Tibial artery (tissue), 4 donors: ENCODE results near the gene CNIH2.
"Not testable (repeated sequence)": the region's sequence is repeated elsewhere in the genome, so short reads cannot be mapped to it uniquely, and the experiment has no call there.

ENCODE experiments used
- DNase-seq, 2 donors: peaks; one replicate each; pipeline ENCODE4 v3.0.0-alpha.2; 2019
- H3K27ac ChIP-seq, 2 donors: fragments of 200-600 bp; sonication (generic) in 1 of 2; 1 replicate in 1 of 2; 2 replicates in 1 of 2; pipeline ENCODE4 v1.5.1; 2018 to 2019; ENCODE audit warnings: mild to moderate bottlenecking in 1 of 2
- H3K27me3 ChIP-seq, 2 donors: fragments of 200-600 bp; sonication (generic) in 1 of 2; one replicate each; pipeline versions ENCODE4 v1.5.1 to v1.6.0; 2016 to 2019
- H3K36me3 ChIP-seq, 3 donors: fragments of 200-600 bp; sonication (generic) in 2 of 3; one replicate each; pipeline ENCODE4 v1.5.1; 2016 to 2019; ENCODE audit warnings: mild to moderate bottlenecking in 2 of 3
- H3K4me1 ChIP-seq, 4 donors: fragments of 200-600 bp; sonication (generic) in 2 of 4; 1 replicate in 3 of 4; 2 replicates in 1 of 4; pipeline ENCODE4 v1.5.1; 2016 to 2019
- H3K4me3 ChIP-seq, 2 donors: fragments of 200-600 bp; sonication (generic) in 1 of 2; 1 replicate in 1 of 2; 2 replicates in 1 of 2; pipeline ENCODE4 v1.5.1; 2018 to 2019; ENCODE audit warnings: mild to moderate bottlenecking in 2 of 2
- H3K9me3 ChIP-seq, 3 donors: fragments of 200-600 bp; sonication (generic) in 1 of 3; one replicate each; pipeline ENCODE4 v1.5.1; 2016 to 2019
- intact Hi-C: fragments of 100-400 bp; cut with DNase I; formaldehyde crosslinking; loops from one replicate; pipeline ENCODE4 v1.15.0; 2023; ENCODE audit warnings: low total_unique reads
- TF ChIP-seq, protein P1 (sequence below), 2 experiments: fragments of 200-600 bp in 1 of 2; fragments of 450-650 bp in 1 of 2; IDR thresholded peaks; one replicate each; pipeline ENCODE4 v1.5.1; 2017 to 2019; ENCODE audit warnings: antibody characterized with exemption in 2 of 2, mild to moderate bottlenecking in 1 of 2, moderate library complexity in 1 of 2

The CNIH2 gene

DNA sequence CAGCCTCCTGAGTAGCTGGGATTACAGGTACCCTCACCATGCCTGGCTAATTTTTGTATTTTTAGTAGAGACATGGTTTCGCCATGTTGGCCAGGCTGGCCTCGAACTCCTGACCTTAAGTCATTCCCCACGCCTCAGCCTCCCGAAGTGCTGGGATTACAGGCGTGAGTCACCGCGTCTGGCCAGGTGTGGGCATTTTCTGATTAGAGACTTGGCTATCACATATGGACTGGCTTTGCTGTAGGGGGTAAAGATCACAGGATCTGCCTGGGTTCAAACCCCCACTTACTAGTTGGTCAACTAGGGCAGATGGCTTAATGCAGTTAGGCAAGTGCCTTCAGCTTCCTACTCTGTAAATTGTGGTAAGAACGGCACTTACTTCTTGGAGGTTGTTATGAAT lies 32.3 kb downstream of the CNIH2 start:
- H3K27ac ChIP-seq, result no peak overlapping the region
- intact Hi-C loops, result loop anchor here (1.0 to 5.0 kb wide), 3 partner anchors 18 to 77 kb away; partner anchors contain the start of genes B4GAT1 and BRMS1
- H3K4me1 ChIP-seq, result peaks cover 0 to 16% (median 10%) of the 10 kb centered on the region in 4 donors
- no peaks in the 10 kb centered on the region for H3K36me3 ChIP-seq
- H3K9me3 ChIP-seq, result no peaks in the 10 kb centered on the region
- peaks cover 0 to 16% of the 10 kb centered on the region in 2 donors for H3K27me3 ChIP-seq
- no peak for DNase-seq
- TF ChIP-seq, protein P1, sequence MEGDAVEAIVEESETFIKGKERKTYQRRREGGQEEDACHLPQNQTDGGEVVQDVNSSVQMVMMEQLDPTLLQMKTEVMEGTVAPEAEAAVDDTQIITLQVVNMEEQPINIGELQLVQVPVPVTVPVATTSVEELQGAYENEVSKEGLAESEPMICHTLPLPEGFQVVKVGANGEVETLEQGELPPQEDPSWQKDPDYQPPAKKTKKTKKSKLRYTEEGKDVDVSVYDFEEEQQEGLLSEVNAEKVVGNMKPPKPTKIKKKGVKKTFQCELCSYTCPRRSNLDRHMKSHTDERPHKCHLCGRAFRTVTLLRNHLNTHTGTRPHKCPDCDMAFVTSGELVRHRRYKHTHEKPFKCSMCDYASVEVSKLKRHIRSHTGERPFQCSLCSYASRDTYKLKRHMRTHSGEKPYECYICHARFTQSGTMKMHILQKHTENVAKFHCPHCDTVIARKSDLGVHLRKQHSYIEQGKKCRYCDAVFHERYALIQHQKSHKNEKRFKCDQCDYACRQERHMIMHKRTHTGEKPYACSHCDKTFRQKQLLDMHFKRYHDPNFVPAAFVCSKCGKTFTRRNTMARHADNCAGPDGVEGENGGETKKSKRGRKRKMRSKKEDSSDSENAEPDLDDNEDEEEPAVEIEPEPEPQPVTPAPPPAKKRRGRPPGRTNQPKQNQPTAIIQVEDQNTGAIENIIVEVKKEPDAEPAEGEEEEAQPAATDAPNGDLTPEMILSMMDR (IDR thresholded peaks at IDR 0.05), result no peak
- H3K4me3 ChIP-seq, result no peak overlapping the region

DNA sequence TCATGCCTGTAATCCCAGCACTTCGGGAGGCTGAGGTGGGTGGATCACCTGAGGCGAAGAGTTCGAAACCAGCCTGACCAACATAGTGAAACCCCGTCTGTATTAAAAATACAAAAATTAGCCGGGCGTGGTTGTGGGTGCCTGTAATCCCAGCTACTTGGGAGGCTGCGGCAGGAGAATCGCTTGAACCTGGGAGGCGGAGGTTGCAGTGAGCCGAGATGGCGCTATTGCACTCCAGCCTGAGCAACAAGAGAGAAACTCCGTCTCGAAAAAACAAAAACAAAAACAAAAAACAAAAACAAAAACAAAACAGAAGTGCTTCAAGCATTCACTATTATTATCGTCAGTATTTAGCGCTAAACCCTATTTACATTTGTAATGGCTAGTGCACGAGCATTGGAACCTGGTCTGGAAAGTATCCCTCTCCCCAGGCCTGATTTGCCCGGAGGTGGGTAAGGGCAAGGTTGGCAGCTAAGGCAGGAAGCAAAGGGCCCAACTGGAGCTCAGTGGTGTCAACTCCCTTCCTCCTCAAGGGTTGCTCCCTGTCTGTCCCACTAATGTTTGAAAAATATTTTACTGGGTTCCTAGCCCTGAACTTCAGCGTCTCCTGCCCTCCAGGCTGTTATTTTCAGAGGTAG lies 32.9 kb downstream of the CNIH2 start:
- DNase-seq, H3K4me3 ChIP-seq, H3K27ac ChIP-seq, H3K9me3 ChIP-seq, H3K36me3 ChIP-seq: not testable (repeated sequence)
- peaks cover 0 to 22% of the 10 kb centered on the region in 2 donors for H3K27me3 ChIP-seq
- intact Hi-C loops, result loop anchor here (1.0 to 5.0 kb wide), 3 partner anchors 17 to 76 kb away; partner anchors contain the start of genes B4GAT1 and BRMS1
- H3K4me1 ChIP-seq, result peaks cover 0 to 19% (median 12%) of the 10 kb centered on the region in 4 donors

DNA sequence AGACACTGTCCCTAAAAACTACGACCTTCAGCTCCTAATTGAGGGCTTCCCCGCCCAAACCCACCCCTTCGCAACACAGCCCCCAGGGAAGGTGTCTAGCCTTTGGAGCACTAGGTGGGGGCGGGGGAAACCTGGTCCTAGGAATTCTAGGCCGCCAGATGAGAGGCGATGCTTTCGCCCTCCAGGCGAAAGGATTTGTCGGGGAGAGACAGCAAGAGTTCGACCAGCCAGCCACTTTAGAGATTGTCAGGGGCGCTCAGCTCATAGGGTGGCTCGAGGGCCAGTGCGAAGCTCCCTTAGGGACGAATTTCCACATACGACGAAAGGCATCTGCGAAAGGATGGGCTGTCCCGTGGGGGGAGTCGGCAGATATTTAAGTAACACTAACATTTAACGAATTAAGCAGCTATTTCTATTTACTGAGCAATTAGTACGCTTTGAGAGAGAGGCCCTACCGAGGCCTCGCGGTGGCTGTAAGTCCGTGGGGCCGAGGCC lies 33.5 kb downstream of the CNIH2 start:
- Histone ChIP-seq H3K4me3 (peak overlapping the region; percentile 49 to 58), H3K4me1 (peaks cover 0 to 25% (median 18%) of the 10 kb centered on the region in 4 donors), H3K9me3 (no peaks in the 10 kb centered on the region), H3K27me3 (peaks cover 0 to 28% of the 10 kb centered on the region in 2 donors), H3K36me3 (no peaks in the 10 kb centered on the region), H3K27ac (peak overlapping the region; percentile 45 to 67)
- no peak for DNase-seq
- intact Hi-C loops, result loop anchor here (5.0 kb wide), 2 partner anchors 36 to 76 kb away; partner anchors contain the start of genes B4GAT1 and BRMS1
- TF ChIP-seq, protein P1 (IDR thresholded peaks at IDR 0.05), result no peak

DNA sequence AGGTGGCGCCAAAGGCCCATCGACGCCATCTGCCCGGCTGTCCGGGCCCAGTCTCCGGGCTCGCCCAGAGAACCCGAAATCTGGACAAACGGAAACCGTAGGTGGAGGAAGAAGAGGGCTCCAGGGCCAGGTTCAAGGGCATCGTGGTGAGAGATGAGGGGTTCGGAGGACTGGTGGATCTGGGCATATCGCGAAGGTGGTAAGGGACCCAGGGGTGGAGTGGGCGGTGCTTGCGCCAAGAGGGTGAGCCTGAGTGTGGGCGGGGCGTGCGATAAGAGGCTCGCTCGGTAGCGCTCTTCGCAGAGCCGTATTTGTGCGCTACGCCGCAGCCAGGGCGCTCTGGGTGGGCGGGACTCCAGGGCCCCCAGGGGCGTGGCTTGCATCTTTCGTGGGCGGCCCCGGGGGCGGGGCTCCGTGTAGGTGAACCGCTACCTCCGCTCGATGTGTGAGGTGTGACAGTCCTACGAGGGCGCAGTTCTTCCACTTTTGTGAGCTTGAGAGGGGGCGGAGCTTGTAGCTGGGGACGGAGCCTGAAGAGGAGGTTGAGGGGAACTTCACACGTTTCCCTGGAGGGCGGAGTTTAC lies 34.1 kb downstream of the CNIH2 start:
- H3K4me1 ChIP-seq, result peaks cover 0 to 30% (median 24%) of the 10 kb centered on the region in 4 donors
- H3K4me3 ChIP-seq, result peak overlapping the region; percentile 49 to 58
- H3K27ac ChIP-seq, result peak overlapping the region; percentile 45 to 67
- TF ChIP-seq, protein P1 (IDR thresholded peaks at IDR 0.05), result peak; percentile 89 to 92
- no peaks in the 10 kb centered on the region for H3K36me3 ChIP-seq
- intact Hi-C loops, result loop anchor here (5.0 kb wide), 2 partner anchors 35 to 75 kb away; partner anchors contain the start of genes B4GAT1 and BRMS1
- peak; percentile 91 to 95 for DNase-seq
- H3K27me3 ChIP-seq, result peaks cover 0 to 33% of the 10 kb centered on the region in 2 donors
- H3K9me3 ChIP-seq, result no peaks in the 10 kb centered on the region

DNA sequence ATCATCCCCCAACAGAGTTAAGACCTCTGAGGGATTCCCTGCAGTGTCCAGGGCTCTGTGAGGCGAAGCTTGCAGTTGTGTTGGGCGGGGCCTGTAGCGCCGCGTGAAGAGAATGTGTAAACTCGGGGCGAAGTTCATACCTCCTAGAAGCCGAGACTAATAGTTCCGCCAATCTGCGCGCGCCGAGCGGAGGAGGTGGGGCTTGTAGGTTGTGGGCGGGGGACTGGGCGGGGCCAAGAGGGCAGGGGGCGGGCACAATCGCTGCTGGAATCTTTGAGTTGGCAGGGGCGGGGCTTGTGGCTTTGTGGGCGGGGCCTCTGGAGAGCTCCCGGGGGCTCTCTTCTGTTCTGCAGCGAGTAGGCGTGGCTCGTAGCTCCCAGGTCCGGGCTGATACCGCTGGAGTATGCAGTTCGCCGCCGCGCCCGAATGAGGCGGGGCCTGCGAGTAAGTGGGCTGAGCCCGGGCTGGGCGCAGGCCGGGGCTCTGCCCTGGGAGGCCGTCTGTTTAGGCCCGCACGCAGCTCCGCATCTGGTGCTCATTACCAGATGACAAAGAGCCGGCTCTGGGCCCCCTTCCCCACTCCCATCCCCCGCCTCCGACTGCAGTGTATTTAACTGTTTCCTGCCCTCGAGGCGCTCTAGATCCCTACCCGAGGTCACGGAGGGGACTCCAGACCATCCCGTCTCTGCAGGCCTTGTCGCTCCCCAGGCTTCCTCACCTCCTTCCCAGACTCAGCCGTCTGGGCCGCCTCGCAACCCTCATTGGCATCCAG lies 34.8 kb downstream of the CNIH2 start:
- Histone ChIP-seq H3K4me3 (peak overlapping the region; percentile 49 to 58), H3K27ac (peak overlapping the region; percentile 57 to 69), H3K4me1 (peaks cover 0 to 37% (median 31%) of the 10 kb centered on the region in 4 donors), H3K9me3 (no peaks in the 10 kb centered on the region), H3K36me3 (no peaks in the 10 kb centered on the region), H3K27me3 (peaks cover 0 to 39% of the 10 kb centered on the region in 2 donors)
- peak; percentile 99 for DNase-seq
- intact Hi-C loops, result loop anchor here (5.0 kb wide), 2 partner anchors 35 to 75 kb away; partner anchors contain the start of genes B4GAT1 and BRMS1
- TF ChIP-seq, protein P1 (IDR thresholded peaks at IDR 0.05), result no peak
